Fibroblast of skin of abdomen (primary cell): Measurements from ENCODE around the gene CSTF2. TPM values are rescaled to one million over a fixed set of nuclear protein-coding genes. Genes with fewer than 3 reads are reported as not detected.
A peak's percentile ranks its signal among the peaks of the same experiment; 100 is the strongest.
"Not testable (repeated sequence)": the region's sequence is repeated elsewhere in the genome, so short reads cannot be mapped to it uniquely, and the experiment has no call there.

Experiments
- DNase-seq: peaks from one replicate; pipeline ENCODE4 v3.0.0-alpha.2; 2013
- polyA plus RNA-seq, 2 experiments: library from polyadenylated mRNA; unstranded; fragments of 120-200 nt; gene quantifications; one replicate each; pipeline ENCODE4 v1.2.1, GENCODE V29; 2013; ENCODE audit not compliant: insufficient read length in 2 of 2

CSTF2 gene
- 17.8 TPM for polyA plus RNA-seq (2013, experiment 1 of 2; ENCODE audit: insufficient read length)
- polyA plus RNA-seq (2013, experiment 2 of 2; ENCODE audit: insufficient read length), result 16.4 TPM

GRCh38 chrX:100819837-100820666 lies at the start of gene CSTF2:
Gene CSTF2 (plus strand): TSS chrX:100820391. CDS start chrX:100820417, 26 bp downstream.
- DNase-seq, result peak; percentile 79

- not testable (repeated sequence) for DNase-seq
Observed at GRCh38 chrX:100796371-100796770, 23.8 kb upstream of the CSTF2 start.

- no peak for DNase-seq
Observed at GRCh38 chrX:100797359-100797758, 22.8 kb upstream of the CSTF2 start.

- DNase-seq, result no peak
Observed at GRCh38 chrX:100798484-100799214, 21.5 kb upstream of the CSTF2 start.

GRCh38 chrX:100802843-100803242 lies 17.3 kb upstream of the CSTF2 start:
- DNase-seq, result no peak

- no peak for DNase-seq
Observed at GRCh38 chrX:100804780-100805179, 15.4 kb upstream of the CSTF2 start.

- not testable (repeated sequence) for DNase-seq
Observed at GRCh38 chrX:100808265-100808664, 11.9 kb upstream of the CSTF2 start.

GRCh38 chrX:100812216-100813158 lies 7.7 kb upstream of the CSTF2 start:
- no peak for DNase-seq

- DNase-seq, result no peak
Observed at GRCh38 chrX:100817340-100817739, 2.9 kb upstream of the CSTF2 start.

GRCh38 chrX:100819534-100819836 lies 706 bp upstream of the CSTF2 start:
- no peak for DNase-seq

- DNase-seq, result peak; percentile 8
Observed at GRCh38 chrX:100829730-100830129, 9.5 kb downstream of the CSTF2 start.

GRCh38 chrX:100830143-100830542 lies 10.0 kb downstream of the CSTF2 start:
- DNase-seq, result no peak

GRCh38 chrX:100830547-100830946 lies 10.4 kb downstream of the CSTF2 start:
- no peak for DNase-seq

GRCh38 chrX:100831219-100831946 lies 11.2 kb downstream of the CSTF2 start:
- no peak for DNase-seq

- no peak for DNase-seq
Observed at GRCh38 chrX:100850317-100850716, 30.1 kb downstream of the CSTF2 start.

- DNase-seq, result no peak
Observed at GRCh38 chrX:100852810-100853209, 32.6 kb downstream of the CSTF2 start.

GRCh38 chrX:100863326-100863864 lies 43.2 kb downstream of the CSTF2 start:
- no peak for DNase-seq

- DNase-seq, result peak; percentile 7
Observed at GRCh38 chrX:100864657-100865391, 44.6 kb downstream of the CSTF2 start.

- DNase-seq, result no peak
Observed at GRCh38 chrX:100868273-100868672, 48.1 kb downstream of the CSTF2 start.

- no peak for DNase-seq
Observed at GRCh38 chrX:100870527-100870926, 50.3 kb downstream of the CSTF2 start.
